Epithelial cell of esophagus (primary cell): ENCODE measurements around the gene NCBP2.

ENCODE experiments used
- DNase-seq: peaks from one replicate; pipeline ENCODE4 v3.0.0; 2010; ENCODE audit warnings: low read depth
- H3K4me3 ChIP-seq: 2 replicates; pipeline ENCODE4 v1.5.1; 2011; ENCODE audit warnings: mild to moderate bottlenecking, low read length, control low read depth
- CTCF ChIP-seq: IDR thresholded peaks from 2 replicates; pipeline ENCODE4 v1.5.1; 2011; ENCODE audit warnings: low read depth, mild to moderate bottlenecking, low read length, control low read depth, inconsistent platforms; ENCODE audit not compliant: insufficient read depth; ENCODE audit errors: missing control alignments

The NCBP2 gene

GRCh38 chr3:196938124-196938523, 4.2 kb downstream of the NCBP2 start:
- no peak for TF ChIP-seq CTCF
- H3K4me3 ChIP-seq: no peak overlapping the region
- DNase-seq: no peak

DNA sequence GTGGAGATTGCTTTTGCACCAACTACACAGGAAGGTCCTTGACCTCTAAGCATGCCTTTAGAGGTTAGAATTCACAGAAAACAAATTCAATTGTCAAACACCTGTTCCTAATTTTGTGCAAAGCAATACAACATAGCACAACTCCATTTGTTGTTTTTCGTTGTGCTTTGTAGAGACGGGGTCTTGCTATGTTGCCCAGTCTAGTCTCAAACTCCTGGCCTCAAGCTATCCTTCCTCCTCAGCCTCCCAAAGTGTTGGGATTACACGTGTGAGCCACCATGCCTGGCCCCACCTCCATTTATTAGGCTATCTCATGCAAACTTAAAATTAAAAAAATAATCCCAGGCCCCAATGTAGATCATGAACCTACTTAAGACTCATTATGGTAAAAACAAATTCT, 6.0 kb downstream of the NCBP2 start:
- no peak for DNase-seq
- no peak for TF ChIP-seq CTCF
- H3K4me3 ChIP-seq: no peak overlapping the region

- no peak for DNase-seq
- TF ChIP-seq CTCF: no peak
- no peak overlapping the region for H3K4me3 ChIP-seq
Measured at GRCh38 chr3:196932600-196932999, 9.7 kb downstream of the NCBP2 start.

DNA sequence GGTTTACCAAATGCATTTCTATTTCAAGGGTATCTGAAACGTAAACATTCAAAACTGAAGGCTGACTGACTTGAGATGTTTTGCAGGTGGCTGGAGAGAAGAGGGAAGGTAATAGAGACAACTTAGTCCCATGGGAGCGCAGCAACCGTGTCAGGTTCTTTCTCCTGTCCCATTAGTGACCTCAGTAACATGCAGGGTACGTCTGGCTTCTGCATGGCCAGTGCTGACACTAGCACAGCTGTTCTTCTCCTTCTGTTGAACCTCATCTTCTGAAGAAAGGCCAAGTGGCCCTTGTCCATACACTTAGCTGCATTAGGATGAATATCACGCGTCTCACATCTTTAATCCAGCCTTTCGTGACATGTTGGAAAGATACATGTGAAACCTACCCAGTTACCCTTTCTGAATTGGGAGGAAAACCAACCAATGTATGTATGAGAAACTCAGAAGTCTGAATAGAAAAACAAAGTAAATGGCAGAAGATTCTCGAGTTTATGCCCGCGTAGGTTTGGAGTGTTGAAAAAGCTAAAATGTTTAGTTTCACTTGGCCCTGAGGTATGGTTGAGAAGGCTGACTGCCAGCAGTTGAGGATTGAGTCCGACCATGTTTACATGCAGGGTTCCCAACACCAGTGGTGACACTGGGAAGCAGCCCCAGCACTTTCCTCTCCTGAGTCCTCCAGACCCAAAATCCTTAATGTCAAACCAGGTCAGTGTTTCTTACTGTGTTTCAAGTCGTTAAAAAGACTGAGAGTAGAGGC, 10.3 kb downstream of the NCBP2 start:
- no peak for TF ChIP-seq CTCF
- no peak for DNase-seq
- no peak overlapping the region for H3K4me3 ChIP-seq

- no peak for DNase-seq
- no peak overlapping the region for H3K4me3 ChIP-seq
- no peak for TF ChIP-seq CTCF
Measured at GRCh38 chr3:196931157-196931556, 11.2 kb downstream of the NCBP2 start.

DNA sequence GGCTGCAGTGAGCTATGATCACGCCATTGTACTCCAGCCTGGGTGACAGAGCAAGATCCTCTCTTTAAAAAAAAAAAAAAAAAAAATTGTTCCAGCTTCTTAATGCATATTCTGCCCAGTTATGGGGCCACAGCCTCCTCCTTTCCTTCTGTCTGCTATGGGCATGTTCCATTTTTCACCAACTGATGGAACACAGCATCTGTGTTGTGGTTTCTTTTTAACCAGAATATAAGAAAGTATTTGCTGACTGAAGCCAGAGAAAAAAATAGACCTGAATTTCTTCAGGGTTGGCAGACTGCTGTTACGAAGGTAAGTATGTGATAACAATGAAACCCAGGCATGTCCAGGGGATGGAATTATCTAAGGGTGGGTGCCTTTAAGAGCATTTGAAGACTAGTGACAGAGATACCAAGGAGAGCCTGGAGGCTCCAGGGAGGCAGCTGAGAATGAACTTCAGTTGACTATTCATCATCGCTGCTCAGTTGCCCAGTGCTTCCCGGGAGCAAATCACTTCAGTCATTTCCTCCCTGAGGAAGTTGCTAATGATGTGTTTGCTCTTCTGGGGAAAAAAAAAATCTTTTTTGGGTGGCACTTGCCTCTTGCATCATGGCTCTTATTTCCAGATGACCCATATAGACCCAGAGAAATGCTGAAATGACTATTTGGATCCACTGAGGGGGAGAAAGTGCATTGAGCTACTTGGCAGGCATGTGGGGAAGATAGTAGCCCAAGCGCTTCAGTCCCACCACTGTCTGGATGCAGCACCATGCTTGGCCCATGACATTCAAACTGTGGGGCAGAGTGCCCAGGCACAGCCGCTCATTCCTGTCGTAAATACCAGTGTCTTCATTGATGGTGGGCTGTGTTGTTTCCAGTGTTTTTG, 14.5 kb downstream of the NCBP2 start:
- TF ChIP-seq CTCF: no peak
- DNase-seq: no peak
- no peak overlapping the region for H3K4me3 ChIP-seq
